Brain microvascular endothelial cell (primary cell): ENCODE data around the gene ATRX.

Experiments
- DNase-seq: peaks from one replicate; pipeline ENCODE4 v3.0.0-alpha.2; 2020
- H3K27ac ChIP-seq: fragments of 250-450 bp; sonication (Bioruptor Pico); 2 replicates; pipeline ENCODE4 v1.5.1; 2020; ENCODE audit warnings: mild to moderate bottlenecking, moderate library complexity
- H3K27me3 ChIP-seq: fragments of 250-450 bp; sonication (Bioruptor Pico); replicated peaks from 2 replicates; pipeline ENCODE4 v1.5.1; 2020; ENCODE audit warnings: mild to moderate bottlenecking
- H3K36me3 ChIP-seq: fragments of 250-450 bp; sonication (Bioruptor Pico); replicated peaks from 2 replicates; pipeline ENCODE4 v1.5.1; 2020; ENCODE audit warnings: mild to moderate bottlenecking
- H3K4me3 ChIP-seq: 2 replicates; pipeline ENCODE4 v1.5.1; 2011; ENCODE audit warnings: low read depth, mild to moderate bottlenecking, control low read depth, low read length, moderate library complexity
- in situ Hi-C: cut with HindIII; loops from 2 replicates; pipeline ENCODE4 v1.10.0; 2017; ENCODE audit warnings: low sequenced_read_pairs, low pct_ligation_motif_present
- TF ChIP-seq, protein P1 (sequence below): IDR thresholded peaks from 2 replicates; pipeline ENCODE4 v1.5.1; 2011; ENCODE audit warnings: low read depth, mild to moderate bottlenecking, moderate library complexity, low read length, control low read depth, inconsistent platforms; ENCODE audit errors: missing control alignments

ATRX gene

DNA sequence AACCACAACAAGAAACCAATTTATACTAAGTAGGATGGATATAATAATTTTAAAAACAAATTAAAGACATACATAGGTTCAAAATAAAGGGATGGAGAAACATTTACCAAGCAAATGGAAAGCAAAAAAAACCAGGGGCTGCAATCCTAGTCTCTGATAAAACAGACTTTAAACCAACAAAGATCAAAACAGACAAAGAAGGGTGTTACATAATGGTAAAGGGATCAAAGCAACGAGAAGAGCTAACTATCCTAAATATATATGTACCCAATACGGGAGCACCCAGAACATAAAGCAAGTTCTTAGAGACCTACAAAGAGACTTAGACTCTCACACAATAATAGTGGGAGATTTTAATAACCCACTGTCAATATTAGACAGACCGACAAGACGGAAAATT is 66.6 kb downstream of the ATRX start:
- Histone ChIP-seq H3K36me3 (no peaks in the 10 kb centered on the region), H3K27me3 (no peaks in the 10 kb centered on the region), H3K4me3 (no peak overlapping the region), H3K27ac (no peak overlapping the region)
- in situ Hi-C loops: no loop called here
- TF ChIP-seq, protein P1, sequence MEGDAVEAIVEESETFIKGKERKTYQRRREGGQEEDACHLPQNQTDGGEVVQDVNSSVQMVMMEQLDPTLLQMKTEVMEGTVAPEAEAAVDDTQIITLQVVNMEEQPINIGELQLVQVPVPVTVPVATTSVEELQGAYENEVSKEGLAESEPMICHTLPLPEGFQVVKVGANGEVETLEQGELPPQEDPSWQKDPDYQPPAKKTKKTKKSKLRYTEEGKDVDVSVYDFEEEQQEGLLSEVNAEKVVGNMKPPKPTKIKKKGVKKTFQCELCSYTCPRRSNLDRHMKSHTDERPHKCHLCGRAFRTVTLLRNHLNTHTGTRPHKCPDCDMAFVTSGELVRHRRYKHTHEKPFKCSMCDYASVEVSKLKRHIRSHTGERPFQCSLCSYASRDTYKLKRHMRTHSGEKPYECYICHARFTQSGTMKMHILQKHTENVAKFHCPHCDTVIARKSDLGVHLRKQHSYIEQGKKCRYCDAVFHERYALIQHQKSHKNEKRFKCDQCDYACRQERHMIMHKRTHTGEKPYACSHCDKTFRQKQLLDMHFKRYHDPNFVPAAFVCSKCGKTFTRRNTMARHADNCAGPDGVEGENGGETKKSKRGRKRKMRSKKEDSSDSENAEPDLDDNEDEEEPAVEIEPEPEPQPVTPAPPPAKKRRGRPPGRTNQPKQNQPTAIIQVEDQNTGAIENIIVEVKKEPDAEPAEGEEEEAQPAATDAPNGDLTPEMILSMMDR: no peak
- no peak for DNase-seq

- TF ChIP-seq, protein P1: no peak
- Histone ChIP-seq H3K36me3 (no peaks in the 10 kb centered on the region), H3K27ac (no peak overlapping the region), H3K4me3 (no peak overlapping the region), H3K27me3 (no peaks in the 10 kb centered on the region)
- in situ Hi-C loops: no loop called here
- DNase-seq: no peak
These were observed 81.1 kb downstream of the ATRX start for GRCh38 chrX:77704881-77705280.

DNA sequence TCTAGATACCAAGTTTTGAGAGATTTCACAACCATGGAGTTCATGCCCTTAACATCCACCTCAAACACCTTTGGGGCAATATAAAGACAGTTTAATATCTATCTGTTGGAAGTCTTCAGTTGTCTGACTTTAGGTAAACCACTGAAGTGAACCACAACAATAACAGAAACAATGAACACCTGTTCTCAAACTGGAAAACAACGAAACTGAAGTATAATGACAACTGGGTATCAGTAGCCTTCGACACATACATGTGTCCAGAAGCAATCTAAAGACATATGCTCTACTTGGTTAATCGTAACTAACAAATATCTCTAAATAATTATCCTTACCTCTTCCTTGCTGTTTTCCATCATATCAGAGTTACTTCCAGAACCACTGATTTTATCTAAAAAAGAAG is 87.8 kb downstream of the ATRX start:
- no peaks in the 10 kb centered on the region for H3K36me3 ChIP-seq
- no peak overlapping the region for H3K4me3 ChIP-seq
- in situ Hi-C loops: no loop called here
- DNase-seq: no peak
- TF ChIP-seq, protein P1: no peak
- H3K27ac ChIP-seq: no peak overlapping the region
- no peaks in the 10 kb centered on the region for H3K27me3 ChIP-seq

GRCh38 chrX:77694491-77694890 is 91.5 kb downstream of the ATRX start:
- TF ChIP-seq, protein P1: no peak
- no peak overlapping the region for H3K27ac ChIP-seq
- in situ Hi-C loops: no loop called here
- DNase-seq: no peak
- H3K27me3 ChIP-seq: no peaks in the 10 kb centered on the region
- no peak overlapping the region for H3K4me3 ChIP-seq
- no peaks in the 10 kb centered on the region for H3K36me3 ChIP-seq

GRCh38 chrX:77693594-77693993 is 92.4 kb downstream of the ATRX start:
- TF ChIP-seq, protein P1: no peak
- Histone ChIP-seq H3K36me3 (no peaks in the 10 kb centered on the region), H3K4me3 (no peak overlapping the region), H3K27ac (no peak overlapping the region), H3K27me3 (no peaks in the 10 kb centered on the region)
- in situ Hi-C loops: no loop called here
- DNase-seq: no peak

DNA sequence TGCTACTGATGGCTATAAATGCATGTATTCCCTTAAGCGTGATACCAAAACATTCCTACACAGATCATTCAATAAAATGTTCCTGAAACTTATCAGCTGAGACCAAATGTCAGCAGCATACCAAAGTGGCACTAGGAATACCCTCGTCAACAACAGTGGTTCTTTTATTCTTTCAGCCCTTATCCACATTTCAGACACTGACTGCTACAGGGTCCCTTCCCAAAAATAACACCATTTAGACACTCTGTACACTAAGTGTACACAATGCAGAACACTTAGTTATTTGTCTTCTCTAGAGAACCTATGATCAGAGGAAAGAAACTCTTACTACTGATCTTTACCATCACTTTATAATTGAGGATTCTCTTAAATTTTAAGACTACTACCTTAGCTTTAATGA is 94.1 kb downstream of the ATRX start:
- H3K27ac ChIP-seq: no peak overlapping the region
- in situ Hi-C loops: no loop called here
- H3K4me3 ChIP-seq: no peak overlapping the region

More for the DNA sequence above, 94.1 kb downstream of the ATRX start:
- no peak for DNase-seq
- Histone ChIP-seq H3K27me3 (no peaks in the 10 kb centered on the region), H3K36me3 (no peaks in the 10 kb centered on the region)
- TF ChIP-seq, protein P1: no peak
